Stimulated activated CD4-positive, alpha-beta T cell treated with anti-CD3 and anti-CD28 coated beads, TNF-alpha, amount 100 ng/mL, for 24 hours (primary cell): ENCODE measurements around the gene PIP4K2B.

Experiments
- DNase-seq, 3 experiments: peaks; one replicate each; pipeline ENCODE4 v3.0.0-alpha.2; 2020; ENCODE audit warnings: low read depth in 3 of 3

The PIP4K2B gene

GRCh38 chr17:38779965-38780752 lies 19.2 kb downstream of the PIP4K2B start:
- DNase-seq: no peak

DNA sequence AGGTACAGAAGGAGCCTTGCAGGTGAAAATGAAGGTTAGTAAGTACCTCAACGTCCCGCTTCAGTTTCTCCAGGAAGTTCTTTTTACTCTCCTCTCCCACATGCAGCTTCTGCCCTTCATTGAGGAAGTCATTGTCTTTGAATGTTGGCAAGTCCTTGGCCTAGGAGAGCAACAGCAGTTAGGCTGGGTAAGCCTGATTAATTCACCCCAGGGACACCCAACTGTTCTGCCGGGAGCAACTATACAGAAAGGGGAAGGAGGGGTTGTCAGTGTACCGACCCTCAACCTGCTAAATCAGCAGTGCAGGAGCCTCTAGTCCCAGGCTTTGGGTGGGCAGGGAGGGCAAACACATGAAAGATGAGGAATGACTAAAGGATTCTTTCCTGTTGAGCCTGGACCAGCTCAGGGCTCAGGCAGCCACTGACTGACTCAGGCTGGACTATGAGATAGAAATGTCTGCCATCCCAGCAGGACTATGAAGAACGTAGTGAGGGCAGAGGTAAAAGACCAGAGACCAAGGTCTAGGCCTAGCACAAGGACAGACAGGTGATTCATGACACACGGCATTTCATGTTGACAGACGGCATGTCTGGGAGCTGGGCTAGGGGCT lies 21.6 kb downstream of the PIP4K2B start:
- no peak for DNase-seq

DNA sequence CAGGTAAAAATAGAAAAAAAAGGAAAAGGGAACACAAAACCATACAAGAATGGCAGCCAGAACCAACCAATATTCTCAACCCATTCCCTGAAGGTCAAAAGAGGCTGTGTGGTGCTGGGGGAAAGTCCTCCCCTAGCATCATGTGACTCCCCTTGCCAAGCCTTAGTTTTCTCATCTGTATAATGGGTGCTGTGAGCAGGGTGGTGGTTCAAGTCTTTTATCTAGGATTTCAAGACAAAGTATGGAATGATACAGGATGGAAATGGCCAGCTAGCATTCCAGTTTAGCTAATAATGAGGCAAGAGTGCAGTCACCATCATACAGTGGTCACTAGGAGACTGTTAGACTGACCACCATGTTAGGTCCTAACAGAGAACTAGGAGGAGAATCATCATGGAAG lies 26.1 kb downstream of the PIP4K2B start:
- no peak for DNase-seq

DNA sequence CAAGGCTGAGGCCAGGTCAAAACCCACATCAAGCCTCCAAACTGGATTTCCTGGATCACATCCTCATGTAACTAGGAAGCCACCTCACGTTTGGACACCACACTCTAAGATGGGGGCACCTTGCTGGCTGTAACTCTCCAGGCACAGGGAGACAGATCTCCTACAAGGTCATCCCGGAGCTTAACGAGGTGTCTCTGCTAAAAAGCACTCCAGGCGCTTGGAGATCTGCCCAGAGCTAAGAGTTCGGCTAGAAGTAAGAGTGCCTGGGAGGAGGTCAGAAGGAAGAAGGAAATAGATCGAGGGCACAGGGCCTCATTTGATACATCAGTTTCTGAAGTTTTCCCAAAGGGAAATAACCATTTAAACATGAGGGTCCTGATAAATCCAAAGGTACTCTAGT lies 30.9 kb downstream of the PIP4K2B start:
- DNase-seq: no peak

- DNase-seq: no peak
These were observed 33.0 kb downstream of the PIP4K2B start for GRCh38 chr17:38766341-38766740.

- DNase-seq: no peak
These were observed 37.1 kb downstream of the PIP4K2B start for GRCh38 chr17:38762231-38762630.

- no peak for DNase-seq
These were observed 37.7 kb downstream of the PIP4K2B start for GRCh38 chr17:38761612-38762011.

DNA sequence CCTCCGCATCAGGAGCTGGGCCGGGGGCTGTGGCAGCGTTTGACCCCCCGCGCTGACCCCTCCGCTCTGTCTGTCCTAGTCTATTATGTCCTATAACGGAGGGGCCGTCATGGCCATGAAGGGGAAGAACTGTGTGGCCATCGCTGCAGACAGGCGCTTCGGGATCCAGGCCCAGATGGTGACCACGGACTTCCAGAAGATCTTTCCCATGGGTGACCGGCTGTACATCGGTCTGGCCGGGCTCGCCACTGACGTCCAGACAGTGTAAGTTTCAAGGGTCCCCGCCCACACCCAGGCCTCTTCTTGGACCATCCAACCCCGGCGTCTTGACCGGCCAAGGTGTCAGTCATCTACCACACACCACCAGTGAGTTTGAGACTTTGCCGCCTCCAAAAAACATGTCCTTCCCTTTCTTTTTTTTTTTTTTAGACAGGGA lies 46.3 kb downstream of the PIP4K2B start:
- no peak for DNase-seq

- DNase-seq: peak; percentile 89 to 98 (median 96)
These were observed 46.9 kb downstream of the PIP4K2B start, which contains the start of gene PSMB3 for GRCh38 chr17:38752308-38753070. PSMB3 (plus strand) TSS chr17:38752741; CDS start chr17:38752827, 86 bp downstream.

GRCh38 chr17:38751808-38752307 lies 47.5 kb downstream of the PIP4K2B start:
- peak; percentile 74 to 82 (median 80) for DNase-seq

GRCh38 chr17:38751144-38751807 lies 48.1 kb downstream of the PIP4K2B start:
- DNase-seq: no peak

- DNase-seq: no peak
These were observed 48.8 kb downstream of the PIP4K2B start for GRCh38 chr17:38750312-38751121.

DNA sequence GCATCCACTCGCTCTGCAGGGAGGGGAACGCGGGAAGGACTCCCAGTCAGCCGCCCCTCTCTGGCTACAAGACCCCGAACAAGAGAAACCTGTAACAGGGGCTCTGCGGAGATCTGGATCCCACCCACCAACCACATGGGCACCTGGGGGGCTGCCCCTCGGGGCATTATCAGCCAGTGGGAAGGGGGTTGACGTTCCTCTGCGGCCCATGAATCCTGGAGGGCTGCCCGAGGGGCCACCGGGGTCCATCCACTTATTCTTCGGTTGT lies 49.4 kb downstream of the PIP4K2B start:
- DNase-seq: no peak

- no peak for DNase-seq
These were observed 49.9 kb downstream of the PIP4K2B start for GRCh38 chr17:38749223-38750043.

GRCh38 chr17:38748892-38749222 lies 50.5 kb downstream of the PIP4K2B start:
- no peak for DNase-seq

DNA sequence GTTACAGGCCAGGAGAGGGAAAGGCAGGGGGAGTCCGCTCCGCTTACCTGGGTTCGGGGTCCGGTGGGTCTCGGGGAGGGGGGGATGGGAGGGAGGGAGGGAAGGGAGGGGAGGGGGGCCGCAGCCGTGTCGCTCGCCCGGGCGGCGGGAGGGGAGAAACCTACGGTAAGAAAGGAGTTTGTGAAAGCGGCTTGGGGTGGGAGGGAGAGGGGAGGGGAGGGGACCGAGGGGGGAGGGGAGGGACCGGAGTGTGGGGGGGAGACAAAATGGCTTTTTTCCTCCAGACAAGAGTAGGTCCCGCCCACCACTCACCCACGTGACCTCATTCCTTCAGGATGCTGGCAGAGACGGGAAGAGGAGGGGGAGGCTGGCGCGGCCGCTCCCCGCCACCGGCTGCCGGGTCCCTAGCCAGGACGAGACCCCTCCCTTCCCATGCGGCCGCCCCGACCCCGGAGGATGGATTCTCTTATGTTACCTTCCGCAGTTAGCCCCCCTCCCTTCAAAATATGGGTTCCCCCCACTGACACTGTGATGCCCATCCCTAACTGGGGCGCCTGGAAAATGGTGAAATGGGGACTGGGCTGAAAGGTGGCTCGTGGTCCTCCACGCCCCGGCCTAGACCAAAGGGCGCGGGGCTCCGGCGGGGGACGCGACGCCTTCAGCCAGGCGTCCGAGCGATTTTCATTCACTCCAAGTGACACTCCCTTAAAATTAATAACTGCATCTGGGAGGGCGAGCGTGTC lies 51.0 kb downstream of the PIP4K2B start, which contains the start of gene PCGF2:
TSS of gene PCGF2 (minus strand) at position 188 of the 743 bp plus-strand sequence. CDS start 7,934 bp downstream, outside the sequence.
- no peak for DNase-seq

GRCh38 chr17:38747463-38748148 lies 51.8 kb downstream of the PIP4K2B start:
- no peak for DNase-seq

DNA sequence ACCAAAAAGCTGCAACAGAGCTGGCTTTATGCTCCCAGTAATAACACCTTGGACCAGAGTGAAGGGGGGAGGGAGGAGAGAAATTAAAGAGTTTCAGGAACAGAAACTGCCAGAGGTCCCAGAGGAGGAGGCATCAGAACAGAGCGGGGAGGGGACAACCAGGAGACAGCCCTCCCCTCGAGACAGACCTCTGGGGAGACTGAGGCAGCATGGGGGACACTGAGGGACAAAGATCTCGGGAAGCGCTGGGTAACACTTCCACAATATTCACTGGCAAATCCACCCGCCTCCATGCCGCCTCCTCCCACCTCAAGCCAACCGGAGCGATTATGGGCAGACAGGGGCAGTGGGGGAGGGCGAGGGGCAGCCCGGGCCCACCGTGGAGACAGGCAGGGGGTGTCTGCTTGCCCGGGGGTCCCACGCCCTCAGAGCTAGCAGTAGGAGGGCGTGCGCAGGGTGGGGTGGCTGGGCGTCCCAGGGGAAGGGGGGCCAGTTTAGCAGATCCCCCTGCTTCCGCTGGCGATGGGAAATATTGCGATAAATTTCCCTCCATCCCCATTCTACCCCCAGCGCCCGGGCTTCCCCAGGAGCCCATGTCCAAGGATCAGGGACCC lies 52.4 kb downstream of the PIP4K2B start:
- DNase-seq: no peak
